OCI-LY7 (cell line): Measurements from ENCODE around the gene RPGRIP1L. TPM values are rescaled to one million over a fixed set of nuclear protein-coding genes. Genes with fewer than 3 reads are reported as not detected.
"Not testable (repeated sequence)": the region's sequence is repeated elsewhere in the genome, so short reads cannot be mapped to it uniquely, and the experiment has no call there.

Experiments used
- BruUV-seq: library from RNA; stranded (reverse); fragments of 400-500 nt; replicated peaks from 2 replicates; lab custom pipeline; 2021; lab: Mats Ljungman, UMichigan
- CTCF ChIA-PET: fragments of 300-600 bp; sonication (Branson Sonifier 250); formaldehyde crosslinking; loops from one replicate; lab custom pipeline; 2022; ENCODE audit warnings: antibody characterized with exemption; ENCODE audit not compliant: unreplicated experiment; lab: Charles Lee
- POLR2A ChIA-PET: fragments of 300-600 bp; sonication (Branson Sonifier 250); formaldehyde crosslinking; loops from one replicate; lab custom pipeline; 2022; ENCODE audit warnings: antibody characterized with exemption; lab: Charles Lee
- DNase-seq: peaks from one replicate; pipeline ENCODE4 v3.0.0-alpha.2; 2015; ENCODE audit warnings: low spot score
- H2AFZ ChIP-seq: fragments of 200-600 bp; sonication (generic), shearing (Covaris generic); 2 replicates; pipeline ENCODE4 v1.6.1; 2014; ENCODE audit warnings: mild to moderate bottlenecking, antibody characterized with exemption, low read length, moderate library complexity
- H3K27ac ChIP-seq: fragments of 200-600 bp; sonication (generic); 2 replicates; pipeline ENCODE4 v1.5.1; 2014; ENCODE audit warnings: mixed run types, low read depth, mild to moderate bottlenecking, moderate library complexity, low read length, inconsistent platforms; ENCODE audit not compliant: poor library complexity, severe bottlenecking
- H3K36me3 ChIP-seq: fragments of 200-600 bp; sonication (generic); 2 replicates; pipeline ENCODE4 v1.6.1; 2014; ENCODE audit warnings: mild to moderate bottlenecking, antibody characterized with exemption, low read length, moderate library complexity, mixed read lengths; ENCODE audit not compliant: insufficient read depth
- H3K4me1 ChIP-seq: fragments of 200-600 bp; sonication (generic); 2 replicates; pipeline ENCODE4 v1.5.1; 2014; ENCODE audit warnings: mild to moderate bottlenecking, low read length; ENCODE audit not compliant: insufficient read depth, poor library complexity, severe bottlenecking
- H3K4me2 ChIP-seq: fragments of 200-600 bp; sonication (generic); 2 replicates; pipeline ENCODE4 v1.6.1; 2014; ENCODE audit warnings: mild to moderate bottlenecking, low read length
- H3K4me3 ChIP-seq: fragments of 200-600 bp; sonication (generic); 2 replicates; pipeline ENCODE4 v1.5.1; 2014; ENCODE audit warnings: mild to moderate bottlenecking, low read depth, low read length; ENCODE audit not compliant: poor library complexity, severe bottlenecking
- H3K79me2 ChIP-seq: fragments of 200-600 bp; sonication (generic); 2 replicates; pipeline ENCODE4 v1.6.1; 2016; ENCODE audit warnings: low read depth, mild to moderate bottlenecking, low read length, moderate library complexity, mixed read lengths; ENCODE audit not compliant: insufficient read depth
- H3K9me2 ChIP-seq: fragments of 200-600 bp; sonication (generic); 2 replicates; pipeline ENCODE4 v1.6.1; 2016; ENCODE audit warnings: mild to moderate bottlenecking, low read length, mixed read lengths; ENCODE audit not compliant: insufficient read depth
- H3K9me3 ChIP-seq: fragments of 200-600 bp; sonication (generic); 2 replicates; pipeline ENCODE4 v1.6.1; 2014; ENCODE audit warnings: mild to moderate bottlenecking, mixed run types, low read length, mixed read lengths
- H4K20me1 ChIP-seq: fragments of 200-600 bp; sonication (generic); 2 replicates; pipeline ENCODE4 v1.6.1; 2014; ENCODE audit warnings: mild to moderate bottlenecking, antibody characterized with exemption, low read length, moderate library complexity, mixed read lengths; ENCODE audit not compliant: insufficient read depth
- EZH2phosphoT487 ChIP-seq: fragments of 200-600 bp; sonication (generic); IDR thresholded peaks from 2 replicates; pipeline ENCODE4 v1.6.1; 2018; ENCODE audit warnings: low read depth, borderline replicate concordance, mild to moderate bottlenecking, mixed run types, antibody characterized with exemption, low read length, moderate library complexity, mixed read lengths
- intact Hi-C: fragments of 100-400 bp; cut with micrococcal nuclease; formaldehyde crosslinking; loops from one replicate; pipeline ENCODE4 v1.10.0; 2022; ENCODE audit not compliant: unreplicated experiment
- total RNA-seq, 2 experiments: library from RNA; depleted of rRNA in 1 of 2; stranded (reverse); fragments of >200 nt in 1 of 2; shearing (Covaris generic) in 1 of 2; gene quantifications; 2 replicates each; pipeline ENCODE4 v1.2.3, GENCODE V29; 2014 to 2022
- TF ChIP-seq, protein P1 (sequence below): fragments of 200-600 bp; sonication (generic); conservative IDR thresholded peaks from 2 replicates; pipeline ENCODE4 v1.5.1; 2014; ENCODE audit warnings: mild to moderate bottlenecking, antibody characterized with exemption, low read length, moderate library complexity, mixed read lengths

RPGRIP1L gene
- total RNA-seq, 2 experiments from 2014 or later: 12.7 to 15.4 TPM

DNA sequence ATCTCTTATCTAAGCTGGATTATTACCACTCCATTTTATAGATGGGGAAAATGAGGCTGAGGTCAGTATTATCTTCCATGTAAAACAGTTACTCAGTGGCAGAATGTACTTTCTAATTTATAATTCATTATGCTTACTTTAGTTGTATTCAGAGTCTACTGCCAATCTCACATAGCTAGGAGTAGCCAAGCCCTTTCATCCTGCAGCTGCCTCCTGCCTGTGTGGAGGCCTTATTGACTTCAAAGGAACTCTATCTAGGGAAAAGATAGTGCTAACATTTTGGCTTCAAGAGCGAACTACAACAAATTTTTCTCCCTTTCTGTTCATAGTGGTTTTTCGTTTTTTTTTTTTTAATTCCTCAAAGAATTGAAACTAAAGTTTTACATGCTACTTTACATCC lies 12.9 kb downstream of the RPGRIP1L start:
- no peaks in the 10 kb centered on the region for H3K79me2 ChIP-seq
- intact Hi-C loops: no loop called here
- BruUV-seq: no TSS peak
- peaks cover 27% of the 10 kb centered on the region for H3K36me3 ChIP-seq
- DNase-seq: no peak
- no peaks in the 10 kb centered on the region for H4K20me1 ChIP-seq
- H3K9me2 ChIP-seq: no peaks in the 10 kb centered on the region; the same call in 1 of the 2 replicates
- CTCF ChIA-PET: no interaction called here
- H3K9me3 ChIP-seq: no peaks in the 10 kb centered on the region
- no peak overlapping the region for H3K27ac ChIP-seq
- no peak overlapping the region for H3K4me2 ChIP-seq
- no peak for TF ChIP-seq EZH2phosphoT487
- TF ChIP-seq, protein P1, sequence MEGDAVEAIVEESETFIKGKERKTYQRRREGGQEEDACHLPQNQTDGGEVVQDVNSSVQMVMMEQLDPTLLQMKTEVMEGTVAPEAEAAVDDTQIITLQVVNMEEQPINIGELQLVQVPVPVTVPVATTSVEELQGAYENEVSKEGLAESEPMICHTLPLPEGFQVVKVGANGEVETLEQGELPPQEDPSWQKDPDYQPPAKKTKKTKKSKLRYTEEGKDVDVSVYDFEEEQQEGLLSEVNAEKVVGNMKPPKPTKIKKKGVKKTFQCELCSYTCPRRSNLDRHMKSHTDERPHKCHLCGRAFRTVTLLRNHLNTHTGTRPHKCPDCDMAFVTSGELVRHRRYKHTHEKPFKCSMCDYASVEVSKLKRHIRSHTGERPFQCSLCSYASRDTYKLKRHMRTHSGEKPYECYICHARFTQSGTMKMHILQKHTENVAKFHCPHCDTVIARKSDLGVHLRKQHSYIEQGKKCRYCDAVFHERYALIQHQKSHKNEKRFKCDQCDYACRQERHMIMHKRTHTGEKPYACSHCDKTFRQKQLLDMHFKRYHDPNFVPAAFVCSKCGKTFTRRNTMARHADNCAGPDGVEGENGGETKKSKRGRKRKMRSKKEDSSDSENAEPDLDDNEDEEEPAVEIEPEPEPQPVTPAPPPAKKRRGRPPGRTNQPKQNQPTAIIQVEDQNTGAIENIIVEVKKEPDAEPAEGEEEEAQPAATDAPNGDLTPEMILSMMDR: no peak
- no peak overlapping the region for H3K4me3 ChIP-seq
- POLR2A ChIA-PET: interaction anchor here (1.0 kb wide), 1 partner anchor 9 kb away, joined by 3 read pairs; no protein-coding TSS in a partner anchor
- no peak overlapping the region for H2AFZ ChIP-seq
- H3K4me1 ChIP-seq: no peaks in the 10 kb centered on the region

DNA sequence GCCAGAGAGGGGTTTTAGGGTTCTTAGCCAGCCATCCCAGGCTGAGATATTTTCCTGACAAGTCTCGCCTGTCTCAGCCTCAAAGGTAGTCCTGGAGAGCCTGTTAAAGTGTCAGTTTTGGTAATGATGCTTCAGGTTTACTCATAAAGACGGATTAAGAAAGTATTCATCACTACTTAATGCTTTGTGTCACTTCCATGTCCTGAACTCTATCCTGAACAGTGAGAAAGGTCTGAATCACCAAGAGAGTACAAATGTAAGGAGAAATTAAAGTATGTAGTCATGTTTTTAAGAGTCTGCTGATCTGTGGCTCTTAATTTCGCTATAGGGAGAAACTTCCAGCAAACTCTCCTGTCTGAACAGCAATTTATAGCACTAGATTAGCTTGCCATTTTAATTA lies 14.0 kb downstream of the RPGRIP1L start:
- H3K27ac ChIP-seq: no peak overlapping the region
- H2AFZ ChIP-seq: no peak overlapping the region
- no peak overlapping the region for H3K4me2 ChIP-seq
- no peak for TF ChIP-seq EZH2phosphoT487
- TF ChIP-seq, protein P1: no peak
- no peaks in the 10 kb centered on the region for H4K20me1 ChIP-seq
- H3K79me2 ChIP-seq: no peaks in the 10 kb centered on the region
- no peaks in the 10 kb centered on the region for H3K4me1 ChIP-seq
- intact Hi-C loops: no loop called here
- BruUV-seq: no TSS peak
- ChIA-PET CTCF (no interaction called here), POLR2A (no interaction called here)
- no peaks in the 10 kb centered on the region for H3K9me3 ChIP-seq
- DNase-seq: no peak
- H3K9me2 ChIP-seq: no peaks in the 10 kb centered on the region; the same call in 1 of the 2 replicates
- peaks cover 28% of the 10 kb centered on the region for H3K36me3 ChIP-seq
- H3K4me3 ChIP-seq: no peak overlapping the region

DNA sequence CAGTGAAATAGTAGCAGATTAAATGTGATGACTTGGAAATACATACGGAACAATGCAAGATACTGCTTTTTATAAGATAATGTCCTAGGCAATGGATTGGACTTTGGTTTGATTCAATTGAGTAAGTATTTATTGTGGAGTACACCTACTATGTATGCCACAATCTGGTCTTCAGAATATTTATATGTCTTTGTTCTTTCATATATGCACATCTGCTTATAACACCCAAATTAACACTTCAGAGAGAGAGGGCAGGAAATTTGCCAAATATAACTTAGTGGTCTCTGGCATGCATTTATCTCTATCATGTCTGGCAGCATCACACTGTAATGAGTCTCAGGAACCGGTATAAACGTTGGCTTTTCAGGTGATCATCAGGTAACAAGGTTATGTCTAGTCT lies 16.9 kb downstream of the RPGRIP1L start:
- intact Hi-C loops: no loop called here
- H3K27ac ChIP-seq: no peak overlapping the region

DNA sequence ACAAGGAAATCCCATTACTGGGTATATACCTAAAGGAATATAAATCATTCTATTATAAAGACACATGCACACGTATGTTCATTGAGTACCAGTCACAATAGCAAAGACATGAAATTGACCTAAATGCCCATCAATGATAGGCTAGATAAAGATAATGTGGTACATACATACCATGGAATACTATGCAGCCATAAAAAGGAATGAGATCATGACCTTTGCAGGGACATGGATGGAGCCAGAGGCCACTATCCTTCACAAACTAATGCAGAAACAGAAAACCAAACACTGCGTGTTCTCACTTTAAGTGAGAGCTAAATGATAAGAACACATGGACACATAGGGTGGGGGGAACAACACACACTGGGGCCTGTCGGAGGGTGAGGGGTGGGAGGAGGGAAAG lies 18.3 kb downstream of the RPGRIP1L start:
- H3K9me3 ChIP-seq, DNase-seq, H2AFZ ChIP-seq, H3K4me1 ChIP-seq, BruUV-seq, H3K79me2 ChIP-seq, CTCF ChIA-PET, H3K4me3 ChIP-seq, H3K4me2 ChIP-seq, H4K20me1 ChIP-seq, H3K27ac ChIP-seq, H3K9me2 ChIP-seq, intact Hi-C loops: not testable (repeated sequence)
- H3K36me3 ChIP-seq: peaks cover 27% of the 10 kb centered on the region
- POLR2A ChIA-PET: interaction anchor here (0.6 kb wide), 1 partner anchor 30 kb away, joined by 3 read pairs; no protein-coding TSS in a partner anchor

More for the DNA sequence above, 16.9 kb downstream of the RPGRIP1L start:
- peaks cover 27% of the 10 kb centered on the region for H3K36me3 ChIP-seq
- H3K79me2 ChIP-seq: no peaks in the 10 kb centered on the region
- no peak overlapping the region for H2AFZ ChIP-seq
- no peaks in the 10 kb centered on the region for H3K9me3 ChIP-seq
- no TSS peak for BruUV-seq
- no peaks in the 10 kb centered on the region for H4K20me1 ChIP-seq
- ChIA-PET CTCF (no interaction called here), POLR2A (no interaction called here)
- TF ChIP-seq EZH2phosphoT487: no peak
- TF ChIP-seq, protein P1: no peak
- no peak overlapping the region for H3K4me3 ChIP-seq
- H3K4me1 ChIP-seq: no peaks in the 10 kb centered on the region
- H3K4me2 ChIP-seq: no peak overlapping the region
- H3K9me2 ChIP-seq: no peaks in the 10 kb centered on the region; the same call in 1 of the 2 replicates
- no peak for DNase-seq
